NCI-H1436 treated with DMSO at 0.1 percent for 48 hours (cell line): ENCODE results near the gene NOTUM.

Source experiments
- DNase-seq: peaks from one replicate; lab custom pipeline; 2025; lab: John Stamatoyannopoulos, UW

The NOTUM gene

GRCh38 chr17:81961087-81961511 lies at the start of gene NOTUM:
NOTUM (minus strand) TSS chr17:81961187; CDS start chr17:81960909, 278 bp downstream.
- no peak for DNase-seq

GRCh38 chr17:82009413-82009812 lies 48.4 kb upstream of the NOTUM start:
- no peak for DNase-seq

DNA sequence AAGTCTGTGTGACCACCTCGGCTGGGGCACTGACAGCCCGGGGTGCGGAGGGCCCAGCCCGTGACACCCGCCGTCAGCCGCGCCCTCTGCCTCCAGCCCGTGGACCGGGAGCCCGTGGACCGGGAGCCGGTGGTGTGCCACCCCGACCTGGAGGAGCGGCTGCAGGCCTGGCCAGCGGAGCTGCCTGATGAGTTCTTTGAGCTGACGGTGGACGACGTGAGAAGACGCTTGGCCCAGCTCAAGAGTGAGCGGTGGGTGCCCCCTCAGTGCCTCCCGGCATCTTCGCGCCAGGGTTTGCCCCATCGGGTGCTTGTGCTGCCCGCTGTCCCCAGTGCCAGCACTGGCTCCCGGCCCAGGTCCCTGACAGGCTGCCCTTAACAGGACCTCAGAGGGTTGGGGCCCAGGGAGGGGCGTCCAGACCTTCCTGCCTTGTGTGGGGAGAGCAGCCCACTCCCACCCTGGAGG lies 48.0 kb upstream of the NOTUM start:
- DNase-seq, result no peak

DNA sequence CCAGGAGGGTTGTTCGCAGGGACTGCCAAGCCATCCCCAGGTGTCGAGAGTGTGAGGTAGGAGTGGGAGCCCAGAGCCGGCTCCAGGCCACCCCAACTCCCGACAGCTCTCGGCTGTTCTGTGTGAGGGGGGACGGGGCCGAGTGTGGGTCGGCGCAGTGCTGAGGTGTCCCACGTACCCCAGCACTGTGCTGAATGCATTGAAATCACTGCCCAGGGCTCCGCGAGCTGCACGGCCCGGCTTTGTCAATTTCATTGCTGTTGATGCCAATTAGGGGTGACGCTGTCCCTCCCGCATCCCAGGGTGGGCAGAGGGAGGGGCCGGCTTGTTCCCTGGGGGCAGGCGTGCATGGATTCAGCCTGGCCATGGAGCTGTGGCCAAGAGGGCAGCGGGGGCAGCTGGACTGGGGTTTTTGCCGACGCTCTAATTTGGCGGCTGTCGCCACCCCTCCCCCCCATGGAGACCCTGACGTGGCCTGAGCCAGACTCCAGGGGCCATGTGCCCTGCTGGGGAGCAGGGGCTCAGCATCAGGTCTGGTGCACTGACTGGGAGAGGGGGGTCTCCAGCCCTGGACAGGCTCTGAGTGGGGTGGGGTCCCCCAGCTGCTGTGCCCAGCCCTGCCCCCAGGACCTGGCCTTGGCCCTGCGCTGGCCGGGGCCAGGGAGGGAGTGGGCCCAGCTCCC lies 47.4 kb upstream of the NOTUM start:
- DNase-seq, result no peak

- no peak for DNase-seq
Observed at GRCh38 chr17:82007495-82008257, 46.7 kb upstream of the NOTUM start.

- no peak for DNase-seq
Observed at GRCh38 chr17:82007228-82007494, 46.2 kb upstream of the NOTUM start.

DNA sequence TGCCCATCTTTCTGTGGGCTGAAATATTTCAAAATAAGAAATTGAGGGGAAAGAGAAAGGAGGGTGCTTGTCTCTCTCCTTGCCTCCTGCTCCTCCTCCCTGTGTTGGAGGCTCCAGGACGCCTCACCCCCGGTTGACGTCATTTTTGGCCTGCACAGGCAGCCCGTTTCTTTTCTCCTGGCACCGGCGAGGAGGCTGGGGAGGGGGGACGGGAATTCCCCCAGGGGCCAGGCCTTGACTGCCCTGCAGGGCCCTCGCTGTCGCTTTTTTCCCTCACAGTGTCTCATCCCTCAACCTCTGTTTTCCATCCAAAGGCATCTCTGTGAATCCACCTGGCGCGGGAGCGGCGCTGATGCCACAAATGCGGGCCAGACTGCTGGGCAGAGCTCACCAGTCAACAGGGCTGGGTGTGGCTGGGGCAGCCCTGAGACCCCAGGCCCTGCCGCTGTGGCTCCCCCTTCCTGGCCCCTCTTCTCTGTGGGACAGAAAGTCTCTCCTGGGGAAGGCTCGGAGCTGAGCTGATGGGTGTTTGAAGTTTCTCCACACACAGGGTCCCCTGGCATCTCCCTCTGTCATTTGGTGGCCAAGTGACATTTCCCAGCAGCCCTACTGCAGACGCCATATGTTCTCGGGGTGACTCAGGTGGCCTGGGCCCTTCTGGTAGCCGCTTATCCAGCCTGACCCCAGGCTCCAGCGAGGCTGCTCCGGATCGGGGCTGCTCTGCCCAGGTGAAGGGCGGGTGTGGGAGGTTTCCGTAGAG lies 45.7 kb upstream of the NOTUM start:
- no peak for DNase-seq

- DNase-seq, result no peak
Observed at GRCh38 chr17:82005701-82006348, 44.8 kb upstream of the NOTUM start.

- DNase-seq, result no peak
Observed at GRCh38 chr17:82004517-82005455, 43.8 kb upstream of the NOTUM start.

DNA sequence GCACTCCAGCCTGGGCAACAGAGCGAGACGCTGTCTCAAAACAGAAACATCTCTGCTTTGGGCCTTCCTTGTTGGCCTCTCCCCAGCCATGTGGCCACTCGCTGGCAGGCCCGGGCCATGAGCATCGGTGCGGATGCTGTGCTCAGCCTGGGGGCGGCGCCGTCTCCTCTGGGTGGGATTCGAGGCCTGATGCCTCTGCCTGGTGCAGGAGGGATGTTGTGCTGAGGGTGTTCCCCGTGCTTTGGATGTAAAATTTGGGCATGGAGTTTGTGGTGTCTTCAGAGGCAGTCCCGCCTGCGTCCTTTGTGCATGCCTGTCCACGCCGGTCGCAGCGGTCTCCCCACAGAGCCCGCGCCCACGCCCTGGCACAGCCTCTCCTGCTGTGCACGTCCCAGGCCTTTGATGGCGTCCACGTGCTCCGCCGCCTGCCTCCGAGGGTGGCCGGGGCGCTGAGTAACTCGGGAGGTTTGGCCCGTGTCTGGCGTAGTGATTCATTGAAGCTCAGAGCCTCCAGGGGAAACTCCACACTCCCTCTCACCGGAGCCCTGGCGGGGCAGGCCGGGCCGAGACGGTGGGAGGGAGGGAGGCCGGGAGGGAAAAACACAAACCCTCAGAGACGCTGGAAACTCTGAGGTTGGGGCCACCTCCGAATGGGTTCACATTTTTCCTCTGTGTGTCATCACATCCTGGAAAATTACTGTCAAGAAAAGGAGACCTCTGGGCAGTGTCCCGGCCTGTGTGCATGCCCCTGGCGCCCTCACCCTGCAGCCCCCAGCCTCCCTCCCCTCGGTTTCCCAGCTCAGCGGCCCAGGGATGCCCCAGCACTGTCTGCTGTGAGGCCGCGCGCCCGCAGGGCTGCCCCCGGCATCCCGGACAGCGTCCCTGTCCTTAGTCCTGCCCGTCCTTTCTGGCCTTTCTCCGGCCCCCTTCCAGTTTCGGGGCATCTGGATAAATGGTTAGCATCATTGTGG lies 42.7 kb upstream of the NOTUM start:
- DNase-seq, result no peak

DNA sequence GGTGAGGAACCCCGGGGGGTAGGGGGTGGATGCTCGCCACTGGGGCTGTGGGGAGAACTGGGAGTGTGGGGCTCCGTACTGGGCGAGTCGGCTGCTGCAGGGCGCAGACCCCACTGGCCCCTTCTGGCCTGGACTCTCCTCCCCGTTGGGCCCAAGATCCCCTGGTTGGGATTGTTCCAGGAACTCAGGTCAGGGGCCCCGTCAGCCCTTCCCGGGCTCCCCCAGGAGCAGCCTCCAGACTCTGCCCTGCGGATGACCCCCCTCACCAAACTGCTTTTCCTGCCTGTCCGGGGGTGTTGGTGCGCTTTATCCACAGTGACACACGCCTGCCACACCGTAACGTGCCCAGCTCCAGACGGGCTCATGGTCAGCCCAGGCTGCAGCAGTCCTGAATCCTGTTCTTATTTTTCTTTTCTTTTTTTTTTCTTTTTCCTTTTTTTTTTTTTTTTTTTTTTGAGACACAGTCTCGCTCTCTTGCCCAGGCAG lies 40.6 kb upstream of the NOTUM start:
- DNase-seq, result no peak

DNA sequence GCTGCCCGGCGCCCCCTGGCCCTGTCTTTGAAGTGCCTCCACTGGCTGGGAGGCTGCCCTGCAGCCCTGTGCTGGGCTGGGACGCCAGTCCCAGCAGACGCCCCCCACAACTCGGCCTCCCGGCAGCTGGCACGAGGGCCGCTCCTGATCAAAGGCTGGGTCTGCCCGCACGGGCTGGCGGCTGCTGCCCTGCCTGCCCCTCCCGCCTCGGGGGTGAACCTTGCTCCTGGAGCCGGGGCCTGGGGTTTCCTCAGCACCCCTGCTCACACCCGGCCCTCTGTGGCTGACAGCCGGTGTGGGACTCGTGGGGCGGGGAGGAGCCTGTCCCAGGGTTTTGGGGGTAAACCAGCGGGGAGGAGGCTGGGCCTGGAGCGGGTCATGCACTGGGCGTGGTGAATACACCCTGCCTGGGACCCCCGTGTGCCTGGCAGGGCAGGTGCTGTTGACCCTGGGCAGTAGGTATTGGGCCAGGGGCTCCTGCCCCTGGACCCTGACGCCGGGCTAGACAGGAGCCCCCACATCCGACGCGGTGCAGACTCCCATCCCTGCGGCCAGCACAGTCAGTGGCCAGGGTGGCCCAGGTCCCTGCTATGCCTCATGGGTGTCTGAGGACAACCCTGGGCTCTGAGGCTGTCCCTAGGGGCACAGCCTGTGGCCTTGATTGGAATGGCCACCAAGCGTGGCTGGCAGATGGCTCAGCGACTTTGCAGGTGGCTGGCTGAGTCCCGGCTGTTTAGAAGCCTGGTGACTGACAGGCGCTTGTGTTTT lies 40.0 kb upstream of the NOTUM start:
- DNase-seq, result no peak

- DNase-seq, result no peak
Observed at GRCh38 chr17:81999976-82000802, 39.2 kb upstream of the NOTUM start.

GRCh38 chr17:81999587-81999975 lies 38.6 kb upstream of the NOTUM start:
- DNase-seq, result no peak

DNA sequence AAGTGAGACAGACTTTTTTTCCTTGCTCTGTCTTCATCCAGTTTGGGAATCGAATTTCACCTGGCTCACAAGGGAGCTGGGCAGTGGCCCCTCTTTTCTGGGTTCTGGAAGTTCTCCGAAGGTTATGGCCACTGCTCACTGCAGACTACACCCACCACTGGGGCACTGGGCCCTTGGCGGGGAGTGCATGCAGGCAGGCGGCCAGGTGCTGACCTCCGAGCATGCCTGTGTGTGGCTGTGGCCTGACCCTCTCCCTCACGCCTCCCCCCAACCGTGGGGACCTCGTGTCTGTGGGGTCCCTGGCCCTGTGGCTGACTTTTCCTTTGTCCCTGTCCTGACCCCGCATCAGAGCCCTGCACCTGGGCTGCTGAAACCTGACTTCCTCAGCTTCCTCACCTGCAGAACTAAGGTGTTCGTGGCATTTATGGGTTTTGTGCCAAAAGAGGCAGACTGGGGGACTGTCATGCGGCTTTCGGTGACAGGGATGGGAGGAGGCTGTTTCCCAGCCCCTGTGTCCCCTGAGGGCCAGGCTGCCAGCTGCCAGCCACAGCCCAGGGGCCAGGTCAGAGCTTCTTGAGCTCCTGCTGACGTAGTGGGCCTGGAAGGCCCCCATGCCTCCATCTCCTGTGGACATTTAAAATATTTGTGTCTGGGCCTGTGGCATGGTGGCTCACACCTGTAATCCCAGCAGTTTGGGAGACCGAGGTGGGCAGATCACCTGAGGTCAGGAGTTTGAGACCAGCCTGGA lies 37.9 kb upstream of the NOTUM start:
- DNase-seq, result no peak

GRCh38 chr17:81998212-81998611 lies 37.2 kb upstream of the NOTUM start:
- no peak for DNase-seq

DNA sequence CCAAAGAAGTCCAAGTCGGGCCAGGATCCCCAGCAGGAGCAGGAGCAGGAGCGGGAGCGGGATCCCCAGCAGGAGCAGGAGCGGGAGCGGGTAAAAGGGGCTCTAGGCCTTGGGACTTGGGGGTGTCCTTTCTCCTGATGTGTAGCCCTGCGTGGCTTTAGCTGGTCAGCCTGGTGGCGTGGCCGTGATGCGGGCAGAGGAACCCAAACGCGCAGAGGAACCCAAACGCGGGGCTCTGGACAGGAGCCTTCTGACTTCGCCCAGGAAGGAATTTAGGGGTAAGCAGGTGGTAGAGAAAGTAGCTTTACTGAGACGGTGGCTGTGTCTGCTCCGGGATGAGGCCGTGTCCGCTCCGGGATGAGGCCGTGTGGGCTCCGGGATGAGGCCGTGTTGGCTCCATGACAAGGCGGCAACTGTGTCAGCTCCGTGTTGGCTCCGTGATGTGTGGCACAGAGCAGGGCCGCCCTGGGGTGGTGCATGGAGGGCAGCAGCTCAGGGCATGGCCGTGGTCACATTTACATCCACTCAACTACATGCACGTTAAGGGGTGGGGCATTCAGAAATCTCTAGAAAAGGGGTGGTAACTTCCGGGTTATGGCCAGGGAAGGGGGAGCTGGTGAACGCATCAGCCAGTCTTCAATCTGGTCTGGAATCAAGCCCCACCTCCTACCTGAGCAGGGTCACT lies 35.9 kb upstream of the NOTUM start:
- no peak for DNase-seq
